HG03108 (cell line): ENCODE measurements around the gene CAMTA1.
"Not testable (repeated sequence)": the region's sequence is repeated elsewhere in the genome, so short reads cannot be mapped to it uniquely, and the experiment has no call there.

Source experiments
- ATAC-seq: cut with Tn5 transposase; IDR thresholded peaks from one replicate; pipeline ENCODE4 v1.9.1; 2021; ENCODE audit warnings: moderate library complexity; ENCODE audit not compliant: unreplicated experiment

CAMTA1 gene

DNA sequence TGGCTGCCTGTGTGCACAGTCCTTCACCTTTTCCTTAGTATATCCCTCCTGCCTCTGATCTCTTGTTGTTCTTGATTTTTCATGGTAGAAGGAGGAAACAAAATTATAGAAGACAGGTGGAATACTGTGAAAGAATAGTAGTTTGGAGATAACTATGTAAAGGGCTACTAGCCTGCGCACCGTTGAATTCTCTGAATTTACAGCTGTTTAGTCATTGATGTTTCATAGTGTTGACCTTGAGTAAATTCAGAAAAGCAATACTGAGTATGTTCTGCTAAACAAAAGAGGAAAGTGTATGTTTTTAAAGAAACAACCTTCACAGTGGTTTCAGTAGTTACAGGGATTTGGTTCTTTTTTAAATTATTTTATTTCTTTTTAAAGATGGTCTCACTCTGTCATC lies 18.1 kb downstream of the CAMTA1 start:
- ATAC-seq, result no peak

DNA sequence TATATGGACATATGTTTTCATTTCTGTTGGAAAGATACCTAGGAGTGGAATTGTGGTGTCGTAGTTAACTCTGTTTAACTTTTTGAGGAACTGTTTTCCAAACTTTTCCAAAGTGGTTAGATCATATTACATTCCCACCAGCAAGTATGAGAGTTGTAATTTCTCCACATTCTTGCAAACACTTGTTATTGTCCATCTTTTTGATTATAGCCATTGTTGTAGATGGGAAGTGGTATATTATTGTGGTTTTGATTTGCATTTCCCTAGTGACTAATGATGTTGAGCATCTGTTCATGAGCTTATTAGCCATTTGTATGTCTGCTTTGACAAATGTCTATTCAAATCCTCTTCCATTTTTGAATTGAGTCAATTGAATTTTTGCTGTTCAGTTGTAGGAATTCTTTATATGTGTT lies 19.8 kb downstream of the CAMTA1 start:
- no peak for ATAC-seq

DNA sequence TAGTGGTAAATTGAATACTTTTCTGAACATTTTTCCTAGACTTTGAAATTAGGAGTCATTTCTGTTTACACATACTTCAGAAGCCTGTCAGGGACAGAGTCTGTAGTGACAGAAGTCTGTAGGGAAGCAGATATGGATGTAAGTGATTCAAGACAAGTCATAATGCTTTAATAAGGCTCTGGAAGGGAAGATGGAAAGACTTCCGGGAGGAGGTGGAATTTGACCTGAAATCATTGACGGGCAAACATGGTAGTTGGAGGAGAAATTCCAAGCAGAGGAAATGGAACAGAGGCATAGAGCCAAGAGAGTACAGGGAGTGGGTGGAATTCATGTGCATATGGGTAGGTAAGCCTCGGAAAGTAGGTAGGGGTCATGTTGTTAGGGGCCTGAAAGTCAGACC lies 22.5 kb downstream of the CAMTA1 start:
- ATAC-seq, result no peak

DNA sequence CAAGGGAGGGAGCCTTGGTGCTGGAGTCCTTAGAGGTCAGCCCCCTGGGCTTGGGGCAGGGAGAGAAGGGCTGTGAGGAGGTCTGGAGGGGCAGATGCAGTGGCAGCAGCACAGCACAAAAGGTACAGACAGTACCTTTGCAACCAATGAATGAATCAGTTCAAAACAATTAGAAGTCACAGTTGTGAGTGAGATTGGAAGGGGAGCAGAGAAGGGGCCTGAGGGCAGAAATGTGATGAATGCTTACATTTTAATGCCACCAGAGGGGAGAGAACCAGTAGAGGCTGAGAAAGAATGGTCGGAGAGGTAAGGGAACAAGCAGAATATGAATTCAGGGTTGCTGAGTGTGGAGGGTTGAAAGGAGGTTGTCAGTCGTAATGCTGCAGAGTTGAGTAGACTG lies 24.2 kb downstream of the CAMTA1 start:
- no peak for ATAC-seq

DNA sequence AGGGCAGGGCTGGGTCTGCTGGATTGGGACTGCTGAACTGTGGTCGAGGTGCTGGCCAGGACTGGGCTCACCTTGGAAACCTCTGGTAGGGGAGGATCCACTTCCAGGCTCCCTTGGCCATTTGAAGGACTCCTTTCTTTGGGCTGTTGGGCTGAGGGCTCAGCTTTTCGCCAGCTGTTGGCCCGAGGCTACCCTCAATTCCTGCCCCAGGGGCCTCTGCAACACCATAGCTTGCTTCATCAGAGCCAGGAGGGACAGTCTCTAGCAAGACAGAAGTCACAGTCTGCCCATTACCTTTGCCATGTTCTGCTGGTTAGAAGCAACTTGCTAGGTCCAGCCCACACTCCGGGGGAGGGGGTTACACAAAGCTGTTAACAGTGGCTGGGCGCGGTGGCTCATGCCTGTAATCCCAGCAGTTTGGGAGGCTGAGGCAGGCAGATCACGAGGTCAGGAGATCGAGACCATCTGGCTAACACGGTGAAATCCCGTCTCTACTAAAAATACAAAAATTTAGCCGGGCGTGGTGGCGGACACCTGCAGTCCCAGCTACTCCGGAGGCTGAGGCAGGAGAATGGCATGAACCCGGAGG lies 25.0 kb downstream of the CAMTA1 start:
- ATAC-seq, result not testable (repeated sequence)

DNA sequence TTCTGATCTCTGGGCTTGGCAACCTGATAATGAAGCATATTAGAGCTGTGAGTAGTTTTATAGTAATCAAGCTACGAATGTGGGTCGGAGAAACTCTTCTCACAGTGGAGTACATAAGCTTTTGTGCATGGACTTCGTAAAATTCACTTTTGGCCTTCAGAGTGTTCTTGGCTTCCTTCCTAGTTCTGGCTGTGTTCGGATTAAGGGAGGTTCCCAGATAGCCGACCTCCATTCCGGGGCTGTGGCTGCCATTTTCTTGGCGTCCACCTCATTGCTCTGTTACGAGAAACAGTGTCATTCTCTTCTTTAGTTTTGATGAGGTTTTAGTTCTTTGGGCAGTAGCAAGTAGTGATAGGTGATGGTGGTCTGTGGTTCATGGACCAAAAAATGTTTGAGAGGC lies 26.3 kb downstream of the CAMTA1 start:
- no peak for ATAC-seq

DNA sequence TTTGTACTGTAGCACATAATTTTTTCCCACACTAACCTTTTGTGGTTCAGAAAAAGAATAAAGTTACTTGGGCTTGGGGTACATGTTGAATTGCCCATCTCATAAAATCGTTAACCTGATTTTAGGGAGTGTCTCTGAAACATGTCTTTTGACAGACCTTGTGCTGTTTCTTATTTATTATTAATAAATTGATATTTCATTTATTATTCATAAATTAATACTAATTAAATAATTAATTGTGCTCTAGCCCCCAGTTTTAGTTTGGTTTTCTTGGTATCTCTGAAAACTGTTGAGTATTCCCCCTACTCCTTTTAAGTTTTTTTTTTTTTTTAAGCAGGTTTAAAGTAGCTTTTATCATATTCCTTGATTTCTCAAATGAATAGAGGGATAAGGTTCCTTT lies 27.9 kb downstream of the CAMTA1 start:
- no peak for ATAC-seq

DNA sequence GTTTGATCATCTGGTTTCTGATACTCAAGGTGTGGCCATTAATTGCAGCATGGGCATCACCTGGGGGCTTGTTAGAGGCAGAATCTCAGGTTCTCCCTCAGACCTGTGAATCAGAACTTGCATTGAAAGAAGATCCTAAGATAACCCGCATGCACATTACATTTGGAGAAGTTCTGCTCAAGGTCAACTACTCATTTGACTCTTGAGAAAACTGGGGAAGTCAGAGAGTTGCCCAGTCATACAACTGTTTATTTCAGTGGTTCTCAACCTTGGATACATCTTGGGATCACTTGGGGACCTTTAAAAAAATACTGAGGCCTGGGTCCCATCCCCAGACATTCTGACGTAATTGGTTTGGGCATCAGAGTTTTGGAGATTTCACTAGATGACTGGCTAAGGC lies 30.5 kb downstream of the CAMTA1 start:
- no peak for ATAC-seq

DNA sequence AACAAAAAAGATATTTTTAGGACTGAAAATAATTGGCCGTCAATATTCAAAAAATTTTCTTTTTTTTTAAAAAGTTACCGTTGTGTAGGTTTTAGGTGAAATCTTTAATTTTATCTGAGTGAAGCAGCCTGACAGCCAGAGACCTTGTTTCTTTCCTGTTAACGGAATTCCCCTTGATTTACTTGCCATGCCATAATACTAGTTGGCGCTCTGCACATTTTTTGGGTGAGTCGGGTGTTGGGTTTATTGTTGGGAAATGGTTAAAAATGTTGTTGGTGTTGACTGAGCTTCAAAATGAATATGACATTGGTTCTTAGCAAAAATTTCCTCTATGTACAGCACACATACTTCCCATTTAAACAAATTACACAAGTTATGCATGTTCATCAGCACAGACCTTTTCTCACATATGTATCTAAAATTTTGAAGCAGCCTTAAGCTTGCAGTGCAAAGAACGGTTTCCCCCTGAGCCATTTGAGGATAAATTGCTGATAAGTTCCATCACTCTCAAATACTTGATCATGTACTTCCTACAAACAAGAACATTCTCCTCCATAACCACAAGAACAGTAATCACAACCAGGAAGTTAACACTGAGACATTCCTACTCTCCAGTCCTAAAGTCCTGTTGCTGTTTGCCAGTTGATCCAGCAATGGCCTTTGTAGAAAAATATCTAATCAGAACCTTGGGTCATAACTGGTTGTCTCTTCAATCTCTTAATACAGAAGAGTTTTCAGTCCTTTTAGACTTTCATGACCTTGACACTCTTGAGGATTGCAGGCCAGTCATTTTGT lies 34.2 kb downstream of the CAMTA1 start:
- ATAC-seq, result no peak

DNA sequence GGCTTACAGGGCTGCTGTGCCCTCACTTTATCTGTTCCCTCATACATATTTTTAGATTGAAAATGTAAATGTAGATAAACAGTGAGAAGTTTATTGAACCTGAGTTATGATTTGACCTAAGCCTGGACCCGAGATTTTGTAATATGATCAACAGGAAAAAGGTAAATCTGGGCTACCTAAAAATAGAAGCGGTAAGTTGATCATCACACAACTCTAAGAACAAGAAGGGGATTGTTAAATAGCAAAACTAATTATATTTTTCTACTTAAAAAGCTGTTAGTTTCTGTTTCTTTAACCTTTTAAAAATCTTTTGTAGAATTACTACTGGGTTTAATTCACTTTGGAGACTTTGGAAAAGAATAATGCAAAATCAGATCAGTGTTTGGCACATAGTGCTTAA lies 35.6 kb downstream of the CAMTA1 start:
- ATAC-seq, result no peak

DNA sequence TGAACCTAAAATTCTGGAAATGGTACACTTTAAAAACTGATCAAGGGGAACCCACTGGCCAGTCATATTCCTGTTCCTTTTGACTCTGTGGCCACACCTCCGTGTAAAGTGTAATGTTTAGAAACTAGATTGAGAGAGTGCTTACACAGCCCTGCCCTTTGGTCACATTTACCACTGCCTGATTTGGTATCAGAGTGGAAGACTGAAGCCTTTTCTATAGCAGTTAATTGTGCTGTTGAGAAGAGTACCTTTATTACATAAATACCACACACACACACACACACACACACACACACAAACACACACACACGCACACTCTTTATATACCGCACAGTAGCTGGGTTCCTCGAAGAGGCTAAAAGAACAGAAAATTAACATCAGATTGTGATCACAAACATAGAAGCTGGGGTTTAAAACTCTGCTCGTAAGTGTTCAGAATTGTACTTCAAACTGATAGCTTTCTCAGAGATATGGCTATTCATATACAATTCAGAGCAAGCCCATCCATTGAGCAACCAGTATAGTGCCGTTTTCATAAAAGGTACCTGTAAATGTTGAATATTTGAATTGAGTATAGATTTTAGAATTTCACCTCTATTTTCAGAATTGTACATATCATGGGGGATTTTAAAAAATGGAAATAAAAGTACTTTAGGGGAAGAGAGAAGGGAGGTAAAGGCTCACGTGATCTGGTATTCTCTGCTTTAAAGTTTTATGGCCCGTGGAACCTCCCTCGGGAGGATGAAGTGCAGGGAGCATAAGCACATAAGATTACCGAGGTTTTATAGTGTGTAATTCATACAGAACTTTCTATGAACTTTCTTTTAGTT lies 37.5 kb downstream of the CAMTA1 start:
- ATAC-seq, result peak; percentile 81

DNA sequence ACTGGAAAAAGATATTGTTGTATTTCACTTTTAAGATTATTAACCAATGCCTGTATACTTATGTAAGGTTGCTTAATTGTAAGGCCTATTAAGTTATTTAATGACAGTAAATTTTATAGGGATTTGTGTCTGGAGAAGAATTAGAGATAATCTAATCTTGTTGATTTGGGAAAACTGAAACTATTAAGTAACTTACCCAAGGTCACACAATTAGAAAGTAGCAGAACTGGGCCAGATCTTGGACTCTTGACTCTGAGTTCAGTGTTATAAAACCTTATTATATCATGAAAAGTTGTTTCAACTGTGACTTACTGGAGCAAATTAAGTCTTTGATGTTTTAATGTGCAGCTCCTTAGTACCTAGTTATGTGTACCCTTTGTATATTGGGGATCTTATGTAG lies 38.5 kb downstream of the CAMTA1 start:
- ATAC-seq, result no peak

DNA sequence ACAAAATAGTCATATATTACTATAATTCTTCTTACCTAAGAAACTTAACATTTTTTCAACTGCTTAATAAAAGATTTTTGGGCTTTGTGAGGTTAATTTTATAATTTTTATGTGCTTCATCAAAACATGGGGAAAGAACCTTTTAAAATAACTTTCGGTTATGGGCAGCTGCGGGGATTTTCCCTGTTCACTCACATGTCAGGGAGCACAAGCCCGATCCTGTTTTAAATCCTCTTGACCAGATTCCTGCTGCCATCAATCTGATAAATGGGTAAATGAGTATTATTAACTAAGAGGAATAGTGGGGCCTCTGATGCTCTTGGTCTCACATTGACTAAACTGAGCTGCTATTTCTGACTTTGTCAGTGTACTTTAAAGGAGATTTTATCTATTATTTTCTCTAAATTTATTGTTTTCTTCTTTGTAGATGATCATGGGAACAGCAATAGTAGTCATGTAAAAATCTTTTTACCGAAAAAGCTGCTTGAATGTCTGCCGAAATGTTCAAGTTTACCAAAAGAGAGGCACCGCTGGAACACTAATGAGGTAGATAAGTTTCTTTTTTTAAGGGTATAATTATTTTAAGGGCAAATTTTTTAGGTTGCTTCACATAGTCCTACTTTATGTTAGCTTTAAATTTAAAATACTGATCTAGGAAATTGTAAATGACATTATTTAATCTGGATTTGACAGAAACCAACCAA lies 39.6 kb downstream of the CAMTA1 start:
- ATAC-seq, result no peak

DNA sequence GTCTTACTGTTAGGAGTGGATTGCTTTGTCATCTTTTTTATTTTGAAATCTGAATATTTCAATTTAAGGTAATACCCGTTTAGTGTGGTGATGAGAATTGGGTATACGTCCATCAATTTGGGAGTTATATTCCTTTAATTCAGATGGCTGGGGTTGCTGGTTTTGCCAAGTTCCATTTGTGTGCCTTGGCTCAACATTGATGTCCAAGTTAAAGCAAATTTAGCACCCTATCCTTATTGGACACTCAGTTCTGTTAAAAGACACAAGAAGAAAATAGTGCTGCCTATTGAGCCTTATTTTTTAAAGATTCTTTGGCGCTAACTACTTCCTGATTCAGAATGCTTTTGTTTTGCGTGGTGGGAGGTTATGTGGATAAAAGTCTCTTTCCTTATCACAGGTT lies 40.6 kb downstream of the CAMTA1 start:
- no peak for ATAC-seq

DNA sequence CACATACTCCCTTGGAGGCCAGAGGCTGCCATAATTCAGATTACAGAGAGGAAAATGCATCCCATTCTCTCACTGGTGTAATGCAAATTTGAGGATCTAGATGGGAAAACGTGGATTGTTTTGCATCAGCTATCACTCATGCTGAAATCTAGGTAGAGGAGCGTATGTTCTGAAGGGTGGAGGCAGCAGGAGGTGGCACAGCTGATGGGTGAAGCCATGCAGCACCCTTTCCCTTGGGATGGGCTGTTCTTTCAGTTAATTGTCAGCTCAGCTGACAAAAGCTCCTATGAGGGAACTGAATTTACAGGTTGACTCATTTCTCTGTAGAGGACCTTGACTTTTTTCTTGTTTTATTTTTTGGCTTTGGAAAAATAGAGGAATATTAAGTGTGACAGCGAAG lies 41.8 kb downstream of the CAMTA1 start:
- ATAC-seq, result no peak

DNA sequence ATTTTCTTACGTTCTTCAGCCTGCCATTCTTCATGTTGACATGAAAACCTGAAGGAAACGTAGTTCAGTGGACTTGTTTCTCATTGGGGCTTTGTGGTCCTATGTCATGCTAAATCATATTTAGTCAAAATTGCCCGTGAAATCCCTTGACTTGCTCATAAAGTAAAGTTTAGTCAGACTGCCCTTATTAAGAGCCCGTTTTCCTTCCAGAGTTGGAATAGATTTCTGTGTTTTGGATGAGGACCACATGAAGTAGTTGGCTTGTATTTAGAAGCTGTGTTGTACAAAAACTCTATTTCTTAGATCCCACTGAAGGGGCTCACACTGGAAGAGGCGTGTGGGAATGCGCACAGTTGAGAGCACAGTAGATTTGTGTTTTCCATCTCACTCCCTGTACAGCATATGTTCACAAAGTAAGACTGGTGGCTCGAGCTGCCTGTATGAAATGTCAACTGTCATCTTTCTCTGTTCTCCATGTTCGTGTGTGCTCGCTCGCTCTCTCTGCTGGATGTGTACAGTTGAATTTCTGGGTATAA lies 42.4 kb downstream of the CAMTA1 start:
- no peak for ATAC-seq

DNA sequence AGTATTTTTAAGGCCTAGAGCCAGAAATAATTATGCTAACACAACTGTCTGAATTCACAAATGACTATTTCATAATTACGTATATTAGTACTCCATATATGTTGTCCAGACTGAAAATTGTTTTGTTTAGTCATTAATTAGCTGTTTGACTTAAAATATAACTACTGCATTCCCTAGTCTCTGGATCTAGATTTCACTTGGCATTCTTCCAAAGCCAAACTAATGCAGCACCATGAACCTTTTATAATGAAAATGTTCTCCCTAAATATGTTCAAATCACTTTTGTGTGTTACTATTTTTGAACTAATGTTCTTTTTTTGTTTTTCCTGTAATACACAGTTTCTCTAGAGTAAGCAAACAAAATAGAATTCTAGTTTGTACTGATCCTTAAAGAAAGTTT lies 46.1 kb downstream of the CAMTA1 start:
- ATAC-seq, result no peak

DNA sequence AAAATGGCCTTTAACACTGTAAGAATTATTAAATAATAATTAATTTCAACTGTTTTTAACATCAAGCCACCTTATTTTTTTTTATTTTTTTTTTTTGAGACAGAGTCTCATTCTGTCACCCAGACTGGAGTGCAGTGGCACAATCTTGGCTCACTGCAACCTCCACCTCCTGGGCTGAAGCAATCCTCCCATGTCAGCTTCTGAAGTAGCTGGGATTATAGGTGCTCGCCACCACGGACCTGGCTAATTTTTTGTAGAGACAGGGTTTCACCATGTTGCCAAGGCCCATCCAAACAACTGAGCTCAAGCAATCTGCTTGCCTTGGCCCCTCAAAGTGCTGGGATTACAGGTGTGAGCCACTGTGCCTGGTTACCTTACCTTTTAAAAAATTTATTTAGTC lies 46.8 kb downstream of the CAMTA1 start:
- ATAC-seq, result not testable (repeated sequence)

DNA sequence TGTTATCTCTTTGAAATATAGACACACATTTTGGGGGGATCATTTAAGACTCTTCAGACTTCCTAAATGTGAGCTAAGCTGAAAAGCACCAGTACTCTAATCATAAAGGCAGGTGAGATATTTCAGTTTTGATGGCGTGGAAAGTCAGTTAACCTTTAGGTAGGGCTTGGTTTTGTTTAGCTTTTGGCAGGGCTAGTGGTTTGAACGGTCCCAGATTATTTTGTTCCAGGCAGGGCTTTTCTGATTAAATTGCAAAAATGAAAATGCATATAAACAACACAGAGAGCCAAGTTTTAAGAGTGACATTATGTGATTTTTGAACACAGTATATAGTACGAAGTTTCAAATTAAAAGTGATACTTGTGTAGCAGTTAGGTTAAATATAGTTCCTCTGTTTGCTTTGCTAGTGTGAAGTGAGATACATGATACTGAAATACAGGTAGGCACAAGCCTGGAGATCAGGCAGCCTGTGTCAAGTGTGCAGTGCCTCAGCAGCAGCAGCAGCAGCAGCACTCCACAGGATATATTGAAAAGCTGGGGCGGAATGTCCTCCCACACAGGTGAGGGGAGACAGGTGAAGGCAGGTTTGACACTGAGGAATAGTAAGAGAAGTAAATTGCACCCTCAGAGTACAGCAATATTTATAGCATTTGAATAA lies 47.4 kb downstream of the CAMTA1 start:
- ATAC-seq, result no peak

DNA sequence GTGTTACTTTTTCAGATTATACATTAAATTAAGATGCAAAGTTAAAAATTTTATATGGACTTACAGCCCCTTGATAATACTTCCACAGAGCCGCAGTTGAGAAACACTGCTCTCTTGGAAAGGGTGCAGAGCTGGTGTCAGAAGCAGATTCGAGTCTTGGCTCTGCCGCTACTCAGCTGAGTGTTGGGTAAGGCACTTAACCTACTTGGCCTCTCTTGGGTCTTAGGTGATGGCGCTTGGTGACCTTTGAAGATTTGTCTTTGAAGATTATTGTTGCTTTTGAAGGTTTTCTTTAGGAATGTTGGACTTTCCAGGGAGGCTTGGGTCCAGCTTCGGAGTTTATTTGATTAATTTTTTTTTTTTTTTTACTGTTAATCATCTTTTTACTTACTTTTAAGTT lies 48.5 kb downstream of the CAMTA1 start:
- ATAC-seq, result no peak

DNA sequence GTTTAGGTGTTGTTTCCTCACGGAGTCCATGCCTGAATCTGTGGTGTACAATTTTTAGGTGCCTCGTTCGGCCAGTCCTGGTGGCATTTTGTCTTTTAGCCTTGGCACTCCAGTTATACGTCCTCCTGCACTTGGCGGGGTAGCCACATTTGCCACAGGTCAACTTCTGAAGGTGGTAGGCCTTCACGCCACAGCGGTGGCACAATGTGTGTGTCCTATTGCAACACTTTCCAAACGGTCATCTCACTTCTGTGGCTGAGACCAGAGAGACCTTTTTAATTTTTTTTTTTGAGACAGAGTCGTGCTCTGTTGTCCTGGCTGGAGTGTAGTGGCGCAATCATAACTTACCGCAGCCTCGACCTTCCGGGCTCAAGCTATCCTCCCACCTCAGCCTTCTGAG lies 49.1 kb downstream of the CAMTA1 start:
- ATAC-seq, result no peak
